H1 (cell line): ENCODE results near the gene MYOG.
A peak's percentile ranks its signal among the peaks of the same experiment; 100 is the strongest.

ENCODE experiments used
- CTCF ChIP-seq, 3 experiments: IDR thresholded peaks; 1 replicate in 2 of 3; 2 replicates in 1 of 3; pipeline versions ENCODE4 v1.5.1 to v1.6.1; 2011; ENCODE audit warnings: low read length in 3 of 3, mild to moderate bottlenecking in 3 of 3, inconsistent platforms in 2 of 3, low read depth in 1 of 3, moderate library complexity in 1 of 3; ENCODE audit not compliant: insufficient read depth in 1 of 3; ENCODE audit errors: control extremely low read depth in 1 of 3
- GABPA ChIP-seq: IDR thresholded peaks from 2 replicates; pipeline ENCODE4 v1.6.1; 2011; ENCODE audit warnings: mild to moderate bottlenecking, low read length, moderate library complexity, borderline replicate concordance; ENCODE audit not compliant: insufficient read depth
- GTF2F1 ChIP-seq: IDR thresholded peaks from 2 replicates; pipeline ENCODE4 v1.6.1; 2012; ENCODE audit warnings: low read depth, low read length, improper control_type of control experiment, borderline replicate concordance
- HDAC6 ChIP-seq: IDR thresholded peaks from one replicate; pipeline ENCODE4 v1.7.1; 2012; ENCODE audit warnings: low read depth, mild to moderate bottlenecking, inconsistent platforms, low read length, moderate library complexity
- JUND ChIP-seq: IDR thresholded peaks from 2 replicates; pipeline ENCODE4 v1.6.1; 2011; ENCODE audit warnings: mild to moderate bottlenecking, improper control_type of control experiment, low read length
- KDM1A ChIP-seq: fragments of 200-600, 300-600 bp; sonication (generic); IDR thresholded peaks from 2 replicates; pipeline ENCODE4 v1.7.1; 2016; ENCODE audit warnings: mild to moderate bottlenecking, low read length, borderline replicate concordance
- POLR2A ChIP-seq, 2 experiments: IDR thresholded peaks; 1 replicate in 1 of 2; 2 replicates in 1 of 2; pipeline ENCODE4 v1.6.1; 2011; ENCODE audit warnings: low read depth in 2 of 2, low read length in 2 of 2, mild to moderate bottlenecking in 2 of 2; ENCODE audit errors: control extremely low read depth in 1 of 2
- RBBP5 ChIP-seq: IDR thresholded peaks from 2 replicates; pipeline ENCODE4 v1.7.1; 2012; ENCODE audit warnings: low read depth, mild to moderate bottlenecking, inconsistent platforms, low read length, moderate library complexity, borderline replicate concordance
- SP1 ChIP-seq: IDR thresholded peaks from 2 replicates; pipeline ENCODE4 v1.6.1; 2011; ENCODE audit warnings: low read depth, low read length
- YY1 ChIP-seq: IDR thresholded peaks from 2 replicates; pipeline ENCODE4 v1.6.1; 2011; ENCODE audit warnings: low read depth, mild to moderate bottlenecking, low read length

- no peak for TF ChIP-seq HDAC6
- peak in 1 of 3 experiments; percentile 6; a peak in 2 of 4 replicates for TF ChIP-seq CTCF (IDR thresholded peaks at IDR 0.05; ENCODE audit: control extremely low read depth in 1 of 3, insufficient read depth in 1 of 3, low read depth in 1 of 3, low read length in 3 of 3)
- TF ChIP-seq KDM1A = no peak
- TF ChIP-seq GABPA = no peak
- no peak for TF ChIP-seq POLR2A (IDR thresholded peaks at IDR 0.05; ENCODE audit: control extremely low read depth in 1 of 2, low read depth in 2 of 2, low read length in 2 of 2)
- no peak for TF ChIP-seq JUND
- TF ChIP-seq GTF2F1 = no peak
- no peak for TF ChIP-seq SP1
- TF ChIP-seq YY1 = no peak
- TF ChIP-seq RBBP5 = no peak
Measured at GRCh38 chr1:203035111-203036000, 50.5 kb downstream of the MYOG start.
